GM19240 (cell line): ENCODE data around the gene MDP1.
"Not testable (repeated sequence)": the region's sequence is repeated elsewhere in the genome, so short reads cannot be mapped to it uniquely, and the experiment has no call there.

Experiments
- DNase-seq: peaks from one replicate; pipeline ENCODE4 v3.0.0; 2011; ENCODE audit warnings: low spot score; ENCODE audit not compliant: insufficient read length

Gene MDP1

DNA sequence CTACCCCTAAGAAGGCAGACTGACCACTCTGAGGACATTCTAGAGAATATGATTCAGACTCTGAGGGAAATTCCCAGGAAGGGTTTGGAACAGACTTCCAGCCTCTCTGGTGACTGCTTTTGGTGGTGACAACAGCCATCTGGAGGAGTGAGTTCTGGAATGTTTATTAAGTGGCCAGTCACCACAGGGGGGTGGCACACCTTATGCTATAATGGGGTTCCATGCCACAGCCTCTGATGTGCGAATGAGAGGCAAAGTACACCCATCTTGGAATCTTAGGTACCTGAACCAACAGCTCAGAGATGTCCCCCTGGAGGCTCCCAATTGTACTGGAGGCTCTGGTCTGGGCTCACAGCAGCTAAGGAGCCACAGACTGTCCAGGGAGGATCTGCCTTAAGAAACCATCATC lies 36.0 kb upstream of the MDP1 start:
- DNase-seq, result no peak

DNA sequence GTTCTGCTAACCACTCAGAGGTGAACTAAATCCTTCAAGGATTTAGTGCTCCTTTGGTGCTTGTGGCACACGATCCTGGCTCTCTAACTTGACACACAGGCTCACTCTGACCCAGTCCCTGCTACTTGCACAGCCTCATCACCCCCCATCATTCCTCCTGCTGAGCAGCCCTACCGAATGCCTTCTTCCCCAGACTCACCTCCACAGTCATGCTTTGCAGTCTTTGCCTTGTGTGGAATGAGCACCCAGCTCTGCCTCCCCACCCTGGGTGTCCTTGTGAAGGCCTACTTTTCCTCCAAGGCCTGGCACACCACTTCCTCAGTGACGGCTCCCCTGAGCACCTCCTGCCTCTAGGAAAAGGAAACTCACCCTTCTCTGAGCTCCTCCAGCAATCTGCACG lies 34.5 kb upstream of the MDP1 start:
- DNase-seq, result no peak

DNA sequence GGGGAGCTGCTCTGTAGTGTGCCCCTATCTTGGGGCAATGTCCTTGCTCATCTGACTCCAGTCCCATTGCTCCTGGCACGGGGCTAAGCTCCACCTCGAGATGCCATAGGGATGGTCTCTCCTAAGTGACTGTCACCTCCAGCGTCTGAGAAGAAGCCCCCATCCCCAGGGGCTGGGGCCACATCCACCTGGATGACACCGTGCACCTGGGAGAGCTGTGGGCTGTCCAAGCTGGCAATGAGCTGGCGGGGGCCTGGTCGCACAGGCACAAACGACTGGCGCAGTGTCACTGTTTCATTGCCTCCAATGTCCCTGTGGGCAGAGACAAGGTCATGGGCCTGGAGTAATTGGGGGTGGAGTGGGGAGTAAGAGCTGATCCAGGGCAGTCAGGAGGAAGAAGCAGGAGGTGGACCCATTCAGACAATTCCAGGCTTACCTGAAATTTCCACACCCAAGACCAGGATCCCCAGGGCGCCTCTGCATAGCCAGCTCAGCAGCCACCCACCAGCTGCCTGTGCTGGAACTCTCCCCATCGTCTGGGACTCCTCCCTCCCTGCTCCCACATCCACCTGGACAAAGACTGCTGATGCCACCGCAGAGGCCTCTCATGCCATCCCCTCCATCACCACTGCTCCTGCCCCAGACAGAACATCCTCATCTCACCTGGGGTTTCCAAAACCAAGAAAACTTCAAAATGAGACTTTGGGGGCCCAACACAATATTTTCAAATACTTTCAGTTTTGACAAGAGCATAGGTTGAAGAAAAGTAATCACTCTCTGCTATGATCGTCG lies 33.6 kb upstream of the MDP1 start:
- no peak for DNase-seq

DNA sequence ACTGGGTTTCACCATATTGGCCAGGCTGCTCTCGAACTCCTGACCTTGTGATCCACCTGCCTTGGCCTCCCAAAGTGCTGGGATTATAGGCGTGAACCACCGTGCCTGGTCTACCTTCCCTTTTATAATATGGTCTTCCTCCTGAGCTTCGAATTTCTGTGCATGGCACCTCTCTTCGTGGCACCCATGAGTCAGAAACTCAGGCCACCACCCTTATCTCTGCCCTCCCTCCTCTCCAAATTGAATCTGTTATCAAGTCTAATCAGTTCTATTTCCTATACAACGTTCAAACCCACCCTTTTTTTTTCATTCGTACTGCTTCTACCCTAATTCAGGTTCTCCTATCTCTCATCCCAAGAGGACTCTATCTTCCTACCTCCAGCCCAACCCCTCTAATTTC lies 31.6 kb upstream of the MDP1 start:
- no peak for DNase-seq

DNA sequence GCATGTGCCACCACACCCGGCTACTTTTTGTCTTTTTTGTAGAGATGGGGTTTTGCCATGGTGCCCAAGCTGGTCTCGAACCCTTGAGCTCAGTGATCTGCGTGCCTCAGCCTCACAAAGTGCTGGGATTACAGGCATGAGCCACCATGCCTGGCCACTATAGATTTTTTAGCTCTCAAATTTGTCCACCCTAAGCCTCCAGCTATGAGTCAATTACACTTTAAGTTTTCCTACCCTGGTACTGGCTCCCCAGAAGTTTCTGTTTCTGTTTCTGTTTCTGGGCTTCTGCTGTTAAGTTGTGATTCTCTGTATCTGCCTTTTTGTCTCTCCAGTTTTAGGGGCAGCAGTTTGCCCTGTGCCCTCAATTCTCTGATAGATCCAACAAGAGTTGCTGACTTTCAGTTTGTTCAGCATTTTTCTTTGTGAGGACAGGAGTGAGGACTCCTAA lies 30.9 kb upstream of the MDP1 start:
- DNase-seq, result peak; percentile 61

DNA sequence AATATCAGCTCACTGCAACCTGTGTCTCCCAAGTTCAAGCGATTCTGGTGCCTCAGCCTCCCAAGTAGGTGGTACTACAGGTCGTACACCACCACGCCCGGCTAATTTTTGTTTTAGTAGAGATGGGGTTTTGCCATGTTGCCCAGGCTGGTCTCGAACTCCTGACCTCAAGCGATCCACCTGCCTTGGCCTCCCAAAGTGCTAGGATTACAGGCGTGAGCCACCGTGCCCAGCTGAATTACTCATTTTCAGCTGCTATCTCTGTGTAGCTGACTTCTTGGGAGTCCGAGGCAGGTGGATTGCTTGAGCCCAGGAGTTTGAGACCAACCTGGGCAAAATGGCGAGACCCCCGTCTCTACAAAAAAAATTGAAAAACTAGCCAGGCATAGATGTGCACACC lies 29.5 kb upstream of the MDP1 start:
- DNase-seq, result not testable (repeated sequence)

DNA sequence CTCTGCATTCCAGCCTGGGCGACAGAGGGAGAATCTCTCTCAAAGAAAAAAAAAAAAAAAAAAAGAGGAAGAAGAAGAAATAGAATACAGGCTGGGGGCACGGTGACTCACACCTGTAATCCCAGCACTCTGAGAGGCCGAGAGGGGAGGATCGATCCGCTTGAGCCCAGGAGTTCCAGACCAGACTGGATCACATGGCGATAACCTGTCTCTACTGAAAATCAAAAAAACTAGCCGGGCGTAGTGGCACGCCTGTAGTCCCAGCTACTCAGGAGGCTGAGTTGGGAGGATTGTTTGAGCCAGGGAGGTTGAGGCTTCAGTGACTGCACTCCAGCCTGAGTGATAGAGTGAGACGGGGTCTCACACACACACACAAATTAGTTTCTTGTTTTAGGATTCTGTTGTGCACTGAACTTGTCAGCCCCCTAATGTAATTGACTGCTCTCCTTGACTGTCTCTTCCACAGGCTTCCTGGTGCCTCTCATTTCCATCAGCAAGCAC lies 27.5 kb upstream of the MDP1 start:
- no peak for DNase-seq

DNA sequence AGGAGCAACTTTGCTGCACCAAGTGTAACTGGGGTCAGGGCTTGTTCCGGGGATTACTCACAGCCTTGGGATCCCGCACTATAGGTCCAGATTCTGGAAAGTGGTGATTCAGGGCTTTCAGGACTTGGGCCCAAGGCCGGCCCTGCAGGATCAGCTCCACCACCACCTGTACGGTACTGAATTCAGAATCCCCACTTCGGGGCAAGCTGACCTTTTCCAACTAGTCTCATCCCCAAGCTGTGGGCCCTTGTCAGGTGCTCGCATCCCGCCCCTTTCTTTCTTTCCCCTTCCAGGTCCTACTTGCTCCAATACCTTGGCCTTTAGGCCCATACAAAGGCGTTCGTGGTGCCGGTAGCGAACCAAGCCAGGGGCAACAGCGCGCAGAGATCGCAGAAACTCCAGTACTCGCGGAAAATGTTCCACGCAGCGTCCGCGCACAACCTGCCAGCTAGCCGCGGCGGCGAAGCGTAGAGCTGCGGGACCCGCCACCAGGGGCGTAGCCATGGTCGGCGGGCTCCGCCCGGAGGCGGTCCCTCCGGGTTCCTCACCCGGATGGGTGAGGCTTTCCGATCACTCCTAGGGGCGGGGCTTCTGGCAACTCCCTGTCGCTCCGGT lies 26.1 kb upstream of the MDP1 start:
- DNase-seq, result peak; percentile 80

DNA sequence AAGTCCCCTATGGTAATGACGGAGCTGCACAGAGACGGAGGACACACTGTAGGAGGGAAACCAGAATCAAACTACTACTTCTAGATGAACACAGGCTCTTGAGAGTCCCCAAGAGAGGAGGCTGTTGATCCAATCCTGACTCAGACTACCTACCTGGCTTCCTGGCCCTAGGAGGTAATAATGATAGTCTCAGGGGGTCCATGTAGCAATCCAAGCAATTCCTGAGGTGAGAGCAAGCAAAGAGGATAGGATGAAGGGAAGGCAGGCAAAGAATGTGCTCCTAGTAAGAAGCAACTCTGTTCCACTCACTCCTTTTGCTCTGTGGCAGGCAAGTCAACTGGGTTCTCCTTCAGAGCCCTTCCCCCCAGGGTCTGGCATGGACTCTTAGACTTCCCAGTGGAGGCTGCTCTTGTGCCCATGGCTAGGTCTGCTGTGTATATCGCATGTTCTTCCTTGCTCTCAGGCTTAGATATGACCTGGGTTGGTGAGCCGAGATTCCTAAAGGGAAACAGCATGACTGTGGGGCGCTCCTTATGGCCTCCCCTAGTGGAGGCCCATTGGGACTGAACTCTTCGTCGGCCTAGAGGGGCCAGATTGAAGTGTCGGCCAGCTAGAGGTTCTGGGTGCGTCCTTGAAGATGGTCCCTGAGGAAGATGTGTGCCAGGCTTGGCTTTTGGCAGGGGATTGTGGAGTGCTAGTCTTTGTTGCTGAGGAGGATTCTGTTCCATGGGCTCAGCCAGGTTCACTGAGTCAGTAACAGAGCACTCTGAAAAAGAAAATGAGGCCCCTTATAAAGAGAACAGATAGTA lies 24.4 kb upstream of the MDP1 start:
- DNase-seq, result no peak

DNA sequence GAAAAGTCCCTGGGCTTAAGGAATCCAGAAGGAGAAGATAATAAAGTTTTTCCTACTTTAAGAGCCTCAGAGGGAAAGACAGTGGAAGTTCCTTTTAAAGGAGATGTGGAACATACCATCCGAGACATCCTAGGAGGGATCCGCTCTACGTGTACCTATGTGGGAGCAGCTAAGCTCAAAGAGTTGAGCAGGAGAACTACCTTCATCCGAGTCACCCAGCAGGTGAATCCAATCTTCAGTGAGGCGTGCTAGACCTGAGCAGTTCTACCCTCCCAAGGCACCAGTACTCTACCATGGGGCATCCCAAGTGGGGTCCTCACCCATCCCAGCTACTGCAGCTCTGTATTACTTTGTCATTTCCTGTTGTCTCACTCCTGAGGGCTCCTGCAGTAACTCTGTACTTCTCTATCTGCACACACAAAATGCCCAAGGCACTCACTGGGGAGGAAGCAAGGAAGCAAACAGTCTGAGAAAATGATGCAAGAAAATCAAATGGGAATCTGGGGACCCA lies 22.7 kb upstream of the MDP1 start:
- no peak for DNase-seq

DNA sequence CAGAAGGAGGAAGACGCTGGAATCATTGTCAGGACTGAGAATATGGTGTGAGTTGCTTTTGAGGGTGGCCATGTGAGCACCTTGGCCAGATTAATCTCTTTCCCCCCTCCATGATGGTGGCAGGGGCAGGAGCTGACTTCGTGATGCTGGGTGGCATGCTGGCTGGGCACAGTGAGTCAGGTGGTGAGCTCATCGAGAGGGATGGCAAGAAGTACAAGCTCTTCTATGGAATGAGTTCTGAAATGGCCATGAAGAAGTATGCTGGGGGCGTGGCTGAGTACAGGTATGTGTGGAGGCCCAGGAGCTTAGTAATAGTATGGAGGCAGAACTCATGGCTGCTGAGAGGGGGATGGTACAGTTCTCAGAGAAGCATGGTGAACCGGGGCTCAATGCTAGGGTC lies 22.3 kb upstream of the MDP1 start:
- DNase-seq, result no peak

DNA sequence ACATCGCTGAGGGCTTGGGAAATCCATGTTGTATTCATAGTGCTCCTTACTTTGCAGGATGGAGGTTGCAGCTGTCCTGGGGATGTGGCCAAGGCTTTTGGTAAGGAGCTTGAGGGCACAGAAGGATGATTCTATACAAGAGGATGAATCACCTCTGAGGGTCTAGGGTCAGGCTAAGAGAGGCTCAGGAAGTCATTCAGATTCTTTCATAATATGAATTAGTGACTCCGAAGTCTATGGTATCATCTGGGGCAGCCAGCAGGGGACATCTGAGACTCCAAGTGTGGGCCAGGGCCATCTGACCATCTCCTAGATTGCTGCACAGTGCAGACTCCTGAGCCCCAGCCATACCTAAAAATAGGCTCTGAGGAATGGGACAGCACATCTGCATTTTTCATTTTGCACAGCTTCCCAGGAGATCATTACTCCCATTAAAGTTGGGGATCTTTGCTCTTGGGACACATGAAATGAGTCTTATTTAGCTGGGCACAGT lies 21.6 kb upstream of the MDP1 start:
- DNase-seq, result no peak

DNA sequence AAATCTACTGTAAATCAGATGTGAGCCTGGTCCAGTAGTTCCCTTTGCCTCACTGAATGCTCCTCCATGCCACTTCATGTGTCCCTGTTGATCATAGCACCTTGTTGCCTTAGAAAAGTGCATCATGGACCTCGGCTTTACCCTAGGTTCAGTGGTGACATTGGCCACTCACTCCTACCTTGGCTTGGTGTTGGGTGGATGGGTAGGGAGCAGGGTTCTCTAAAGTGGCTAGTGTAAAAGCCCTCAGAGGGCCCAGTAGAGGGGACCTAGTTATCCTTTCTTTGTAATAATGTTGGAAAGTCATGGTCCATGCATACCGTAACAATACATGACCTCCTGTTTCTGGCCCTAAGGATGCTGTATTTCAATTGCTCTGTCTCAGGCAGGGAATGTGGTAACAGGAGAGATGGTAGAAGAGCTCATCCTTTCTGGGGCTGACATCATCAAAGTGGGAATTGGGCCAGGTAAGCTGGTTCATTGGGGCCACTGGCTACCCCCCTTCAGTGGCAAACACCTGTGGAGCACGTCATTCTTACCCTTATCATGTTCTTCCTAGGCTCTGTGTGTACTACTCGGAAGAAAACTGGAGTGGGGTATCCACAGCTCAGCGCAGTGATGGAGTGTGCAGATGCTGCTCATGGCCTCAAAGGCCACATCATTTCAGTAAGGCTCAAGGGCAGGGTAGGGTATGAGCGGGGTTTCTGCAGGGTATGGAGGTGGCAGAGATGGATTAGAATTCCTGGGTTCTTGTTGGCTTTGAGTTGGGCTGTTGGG lies 21.0 kb upstream of the MDP1 start:
- DNase-seq, result no peak

DNA sequence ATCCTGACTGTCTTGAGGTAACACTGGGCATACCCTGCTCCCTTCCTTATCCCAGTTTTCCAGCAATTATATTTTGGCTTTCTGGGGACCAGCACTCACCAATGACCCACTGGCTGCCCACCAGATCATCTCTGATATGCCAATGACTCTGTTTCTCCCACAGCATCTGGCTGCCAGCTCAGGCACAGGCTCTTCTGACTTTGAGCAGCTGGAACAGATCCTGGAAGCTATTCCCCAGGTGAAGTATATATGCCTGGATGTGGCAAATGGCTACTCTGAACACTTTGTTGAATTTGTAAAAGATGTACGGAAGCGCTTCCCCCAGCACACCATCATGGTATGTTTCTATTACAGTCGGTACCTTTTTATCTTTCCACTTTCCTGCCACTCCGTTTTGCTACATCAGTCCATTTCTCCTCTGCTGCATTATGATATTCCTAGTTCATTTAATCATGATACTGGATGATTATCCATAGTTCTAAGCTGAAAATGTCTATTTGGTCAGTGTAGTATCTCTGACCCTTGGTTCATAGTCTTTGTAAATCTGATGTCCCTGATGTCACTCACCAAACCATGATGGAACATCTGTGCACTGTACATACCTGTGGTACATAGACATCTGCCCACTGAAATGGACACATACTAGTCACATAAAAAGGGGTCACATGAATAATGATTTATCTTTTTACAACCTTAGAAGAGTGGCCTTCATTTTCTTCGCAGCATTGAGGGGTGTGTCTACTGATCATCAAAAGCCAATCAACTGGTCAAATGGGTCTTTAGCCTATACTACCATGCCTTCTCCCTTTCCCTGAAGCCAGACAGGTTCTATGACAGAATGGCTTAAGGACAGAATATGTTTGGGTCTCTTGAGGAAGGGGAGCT lies 20.2 kb upstream of the MDP1 start:
- no peak for DNase-seq

DNA sequence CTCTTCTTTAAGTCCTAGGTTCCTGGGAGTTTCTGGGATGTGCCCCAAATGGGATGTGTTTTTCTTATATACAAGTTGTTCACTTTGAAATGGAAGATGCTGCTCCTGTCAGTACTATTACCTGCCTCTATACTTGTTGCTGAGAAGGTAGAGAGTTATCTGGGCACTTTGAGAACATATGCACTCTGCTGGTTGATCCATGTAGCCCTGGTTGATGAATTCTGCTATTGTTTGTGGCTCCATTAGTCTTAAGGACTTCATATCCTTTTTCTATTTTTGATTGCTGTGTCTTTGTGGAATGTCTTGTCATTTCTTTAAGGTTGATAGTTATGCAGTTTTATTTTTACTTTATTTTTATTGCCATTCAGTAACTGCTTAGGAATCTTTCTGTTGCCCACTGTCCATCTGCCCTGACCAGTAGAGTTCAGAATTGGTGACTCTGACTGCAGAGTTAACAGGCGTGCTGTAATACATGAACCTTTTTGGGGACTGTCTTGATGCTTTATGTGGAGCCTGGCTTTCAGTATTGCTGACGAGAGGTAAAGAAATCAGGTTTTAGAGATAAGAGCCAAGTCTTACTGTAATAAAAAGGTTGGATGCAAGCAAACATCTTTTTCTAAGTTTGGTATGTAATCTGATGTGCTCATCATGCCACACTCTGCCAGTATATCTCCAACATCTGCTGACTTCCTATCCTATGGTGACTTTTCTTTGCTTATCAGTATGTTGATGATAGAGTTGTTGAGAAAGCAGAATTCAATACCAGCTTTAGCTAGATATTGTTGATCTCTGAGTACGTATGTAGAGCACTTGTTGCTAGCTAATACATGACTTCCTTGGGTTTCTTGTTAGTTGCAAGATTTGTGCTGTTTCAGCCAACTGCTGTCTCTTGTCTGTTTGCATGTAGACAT lies 18.5 kb upstream of the MDP1 start:
- DNase-seq, result no peak

DNA sequence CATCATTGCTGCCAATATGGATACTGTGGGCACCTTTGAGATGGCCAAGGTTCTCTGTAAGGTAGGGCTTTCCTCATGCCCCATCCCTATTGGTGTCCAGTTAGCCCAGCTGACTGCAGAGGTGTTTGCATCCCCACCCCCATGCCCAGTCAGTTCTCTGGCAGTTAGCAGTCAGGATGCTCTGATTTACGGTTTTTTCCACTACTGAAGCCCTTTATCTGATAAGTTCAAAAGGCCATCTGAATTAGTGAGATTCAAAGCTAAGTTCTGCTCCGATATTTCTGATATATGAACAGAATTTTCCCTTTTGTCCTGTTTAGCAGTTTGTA lies 17.6 kb upstream of the MDP1 start:
- no peak for DNase-seq

DNA sequence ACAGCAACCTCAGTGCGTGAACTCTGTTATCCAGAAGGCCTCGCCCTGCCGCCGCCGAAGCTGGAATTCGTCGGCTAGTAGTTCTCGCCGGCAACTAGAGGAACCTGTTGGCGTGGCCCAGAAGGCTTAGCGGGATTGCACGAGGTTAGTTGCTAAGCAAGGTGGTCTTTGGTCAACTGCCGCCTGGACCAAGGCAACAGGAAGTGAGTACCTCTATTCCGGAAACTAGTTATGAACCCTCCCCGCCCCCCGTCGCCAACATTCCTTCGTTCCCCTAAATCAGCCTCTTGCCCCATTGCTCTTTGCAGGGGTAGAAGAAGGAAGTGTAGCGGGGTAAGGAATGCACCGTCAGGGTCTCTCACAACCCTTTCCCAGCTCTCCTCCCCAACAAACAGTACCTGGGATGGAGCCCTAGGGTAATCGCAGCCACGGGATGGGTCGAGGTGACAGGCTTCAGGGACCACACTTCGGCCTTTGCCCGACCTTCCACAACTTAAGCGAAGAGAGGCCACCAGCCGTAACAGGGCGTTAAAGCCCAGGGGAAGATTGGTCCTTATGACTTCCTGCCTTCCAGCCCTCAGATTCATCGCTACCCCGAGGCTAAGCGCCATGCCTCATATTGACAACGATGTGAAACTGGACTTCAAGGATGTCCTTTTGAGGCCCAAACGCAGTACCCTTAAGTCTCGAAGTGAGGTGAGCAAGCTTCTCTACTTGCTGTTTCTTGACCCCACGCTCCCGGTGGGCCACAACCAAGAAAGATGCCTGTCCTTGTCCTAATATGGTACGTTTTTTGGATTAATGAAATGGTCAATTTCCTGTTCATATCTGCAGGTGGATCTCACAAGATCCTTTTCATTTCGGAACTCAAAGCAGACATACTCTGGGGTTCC lies 17.0 kb upstream of the MDP1 start, which contains the start of gene GMPR2:
TSS of gene GMPR2 (plus strand) at position 285 of the 893 bp plus-strand sequence. CDS start at position 610, 325 bp downstream.
- DNase-seq, result no peak

DNA sequence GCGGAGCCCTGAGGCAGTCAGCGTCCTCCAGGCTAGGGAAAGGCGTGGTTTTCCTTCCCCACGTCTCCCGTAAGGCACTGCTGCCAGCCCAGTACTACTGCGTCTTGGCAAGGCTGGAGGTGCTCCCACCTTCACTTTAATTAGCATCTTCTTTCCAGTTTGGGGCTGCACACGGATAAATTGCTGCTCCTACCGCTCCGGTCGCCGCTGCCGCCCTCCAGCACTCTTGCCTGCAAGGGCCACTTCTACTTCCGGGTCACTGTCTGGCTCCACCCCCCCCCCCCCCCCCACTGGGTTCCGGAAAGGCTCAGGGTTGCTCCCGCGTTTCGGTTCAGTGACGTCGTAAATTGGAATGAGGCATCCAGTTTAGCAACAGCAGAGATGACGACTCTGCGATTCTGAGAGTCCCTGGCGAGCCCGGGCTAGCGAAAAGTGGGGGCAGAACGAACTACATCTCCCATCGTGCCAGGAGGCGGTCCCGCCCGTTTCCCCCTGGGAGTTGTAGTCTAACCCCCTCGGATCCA lies 16.3 kb upstream of the MDP1 start, which contains the start of gene NEDD8:
TSS of gene NEDD8 (minus strand) at position 247 of the 524 bp plus-strand sequence. CDS start at position 147, 100 bp downstream.
- DNase-seq, result peak; percentile 58
